Thoracic aorta (tissue), 2 donors: ENCODE data around the gene RPAP2. TPM values are rescaled to one million over a fixed set of nuclear protein-coding genes. Genes with fewer than 3 reads are reported as not detected.
A peak's percentile ranks its signal among the peaks of the same experiment; 100 is the strongest.
"Not testable (repeated sequence)": the region's sequence is repeated elsewhere in the genome, so short reads cannot be mapped to it uniquely, and the experiment has no call there.

Source experiments
- ATAC-seq: fragments of 150-250 bp; one replicate; pipeline ENCODE4 v1.8.0; 2017; ENCODE audit warnings: low read depth; ENCODE audit not compliant: insufficient number of reproducible peaks, low FRiP score
- DNase-seq: peaks from one replicate; pipeline ENCODE4 v3.0.0-alpha.2; 2020; ENCODE audit warnings: low spot score
- H3K27ac ChIP-seq, 2 donors: fragments of 200-600 bp; sonication (generic); 1 replicate in 1 of 2; 2 replicates in 1 of 2; pipeline ENCODE4 v1.5.1; 2016; ENCODE audit warnings: mild to moderate bottlenecking in 2 of 2, moderate library complexity in 2 of 2
- H3K27me3 ChIP-seq: fragments of 200-600 bp; sonication (generic); replicated peaks from 2 replicates; pipeline ENCODE4 v1.6.0; 2016; ENCODE audit warnings: mild to moderate bottlenecking; ENCODE audit not compliant: insufficient read depth
- H3K36me3 ChIP-seq: fragments of 200-600 bp; sonication (generic); one replicate; pipeline ENCODE4 v1.5.1; 2016
- H3K4me1 ChIP-seq, 2 donors: fragments of 200-600 bp; sonication (generic); 1 replicate in 1 of 2; 2 replicates in 1 of 2; pipeline versions ENCODE4 v1.5.1 to v1.6.0; 2016; ENCODE audit warnings: low read depth in 2 of 2, mild to moderate bottlenecking in 1 of 2; ENCODE audit not compliant: control insufficient read depth in 1 of 2
- H3K4me3 ChIP-seq: fragments of 200-600 bp; sonication (generic); 2 replicates; pipeline ENCODE4 v1.5.1; 2016; ENCODE audit warnings: mild to moderate bottlenecking
- H3K9me3 ChIP-seq: fragments of 200-600 bp; sonication (generic); 2 replicates; pipeline ENCODE4 v1.5.1; 2016
- total RNA-seq, 2 donors: library from RNA; depleted of rRNA; stranded (reverse); fragments of >200 nt; gene quantifications; one replicate each; pipeline versions ENCODE4 v1.1.0 to v1.2.3, GENCODE V29; 2016
- TF ChIP-seq, protein P1 (sequence below): fragments of 200-600 bp; sonication (generic); IDR thresholded peaks from one replicate; pipeline ENCODE4 v1.5.1; 2019; ENCODE audit warnings: antibody characterized with exemption

The RPAP2 gene
- total RNA-seq, 2 donors from 2014 or later = 7.0 to 11.2 TPM

GRCh38 chr1:92274939-92275338 lies 23.9 kb upstream of the RPAP2 start:
- ATAC-seq = no peak
- H3K27me3 ChIP-seq = no peaks in the 10 kb centered on the region
- TF ChIP-seq, protein P1, sequence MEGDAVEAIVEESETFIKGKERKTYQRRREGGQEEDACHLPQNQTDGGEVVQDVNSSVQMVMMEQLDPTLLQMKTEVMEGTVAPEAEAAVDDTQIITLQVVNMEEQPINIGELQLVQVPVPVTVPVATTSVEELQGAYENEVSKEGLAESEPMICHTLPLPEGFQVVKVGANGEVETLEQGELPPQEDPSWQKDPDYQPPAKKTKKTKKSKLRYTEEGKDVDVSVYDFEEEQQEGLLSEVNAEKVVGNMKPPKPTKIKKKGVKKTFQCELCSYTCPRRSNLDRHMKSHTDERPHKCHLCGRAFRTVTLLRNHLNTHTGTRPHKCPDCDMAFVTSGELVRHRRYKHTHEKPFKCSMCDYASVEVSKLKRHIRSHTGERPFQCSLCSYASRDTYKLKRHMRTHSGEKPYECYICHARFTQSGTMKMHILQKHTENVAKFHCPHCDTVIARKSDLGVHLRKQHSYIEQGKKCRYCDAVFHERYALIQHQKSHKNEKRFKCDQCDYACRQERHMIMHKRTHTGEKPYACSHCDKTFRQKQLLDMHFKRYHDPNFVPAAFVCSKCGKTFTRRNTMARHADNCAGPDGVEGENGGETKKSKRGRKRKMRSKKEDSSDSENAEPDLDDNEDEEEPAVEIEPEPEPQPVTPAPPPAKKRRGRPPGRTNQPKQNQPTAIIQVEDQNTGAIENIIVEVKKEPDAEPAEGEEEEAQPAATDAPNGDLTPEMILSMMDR = no peak
- H3K4me3 ChIP-seq = no peak overlapping the region
- H3K9me3 ChIP-seq = no peaks in the 10 kb centered on the region
- no peak overlapping the region for H3K27ac ChIP-seq
- DNase-seq = no peak
- H3K36me3 ChIP-seq = no peaks in the 10 kb centered on the region
- no peaks in the 10 kb centered on the region for H3K4me1 ChIP-seq

DNA sequence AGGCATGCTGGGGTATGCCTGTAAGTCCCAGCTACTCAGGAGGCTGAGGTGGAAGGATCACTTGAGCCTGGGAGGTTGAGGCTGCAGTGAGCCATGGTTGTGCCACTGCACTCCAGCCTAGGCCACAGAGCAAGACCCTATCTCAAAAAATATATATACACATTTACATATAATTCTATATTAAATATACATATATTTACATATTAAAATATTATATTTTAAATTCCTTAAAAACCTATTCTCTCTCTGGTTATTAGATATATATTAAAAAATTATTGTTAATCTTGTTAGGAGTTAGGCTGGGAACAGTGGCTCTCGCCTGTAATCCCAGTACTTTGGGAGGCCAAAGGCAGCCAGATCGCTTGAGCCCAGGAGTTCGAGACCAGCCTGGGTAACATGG lies 22.8 kb upstream of the RPAP2 start:
- TF ChIP-seq, protein P1 = no peak
- no peak for DNase-seq
- H3K27me3 ChIP-seq = no peaks in the 10 kb centered on the region
- H3K9me3 ChIP-seq = no peaks in the 10 kb centered on the region
- H3K27ac ChIP-seq = no peak overlapping the region
- no peak overlapping the region for H3K4me3 ChIP-seq
- no peak for ATAC-seq
- no peaks in the 10 kb centered on the region for H3K36me3 ChIP-seq
- H3K4me1 ChIP-seq = no peaks in the 10 kb centered on the region

GRCh38 chr1:92277105-92277723 lies 21.6 kb upstream of the RPAP2 start:
- Histone ChIP-seq H3K27me3 (no peaks in the 10 kb centered on the region), H3K9me3 (no peaks in the 10 kb centered on the region), H3K36me3 (no peaks in the 10 kb centered on the region), H3K27ac (no peak overlapping the region), H3K4me1 (no peaks in the 10 kb centered on the region), H3K4me3 (no peak overlapping the region)
- DNase-seq = no peak
- TF ChIP-seq, protein P1 = no peak
- ATAC-seq = no peak

DNA sequence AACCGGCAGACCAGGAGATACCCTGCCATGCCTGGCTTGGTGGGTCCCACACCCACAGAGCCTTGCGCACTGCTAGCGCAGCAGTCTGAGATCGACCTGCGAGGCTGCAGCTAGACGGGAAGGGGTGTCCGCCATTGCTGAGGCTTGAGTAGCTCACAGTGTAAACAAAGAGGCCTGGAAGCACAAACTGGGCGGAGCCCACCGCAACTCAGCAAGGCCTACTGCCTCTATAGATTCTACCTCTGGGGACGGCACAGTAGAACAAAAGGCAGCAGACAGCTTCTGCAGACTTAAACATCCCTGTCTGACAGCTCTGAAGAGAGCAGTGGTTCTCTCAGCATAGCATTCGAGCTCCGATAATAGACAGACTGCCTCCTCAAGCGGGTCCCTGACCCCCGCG lies 19.1 kb upstream of the RPAP2 start:
- not testable (repeated sequence) for H3K4me3 ChIP-seq

GRCh38 chr1:92281411-92281810 lies 17.4 kb upstream of the RPAP2 start:
- H3K27ac ChIP-seq, H3K36me3 ChIP-seq, H3K27me3 ChIP-seq, H3K9me3 ChIP-seq, DNase-seq, H3K4me1 ChIP-seq, ATAC-seq, H3K4me3 ChIP-seq: not testable (repeated sequence)

More for the DNA sequence above, 19.1 kb upstream of the RPAP2 start:
- ATAC-seq, H3K27ac ChIP-seq, H3K9me3 ChIP-seq, H3K36me3 ChIP-seq, H3K4me1 ChIP-seq, DNase-seq, H3K27me3 ChIP-seq: not testable (repeated sequence)

DNA sequence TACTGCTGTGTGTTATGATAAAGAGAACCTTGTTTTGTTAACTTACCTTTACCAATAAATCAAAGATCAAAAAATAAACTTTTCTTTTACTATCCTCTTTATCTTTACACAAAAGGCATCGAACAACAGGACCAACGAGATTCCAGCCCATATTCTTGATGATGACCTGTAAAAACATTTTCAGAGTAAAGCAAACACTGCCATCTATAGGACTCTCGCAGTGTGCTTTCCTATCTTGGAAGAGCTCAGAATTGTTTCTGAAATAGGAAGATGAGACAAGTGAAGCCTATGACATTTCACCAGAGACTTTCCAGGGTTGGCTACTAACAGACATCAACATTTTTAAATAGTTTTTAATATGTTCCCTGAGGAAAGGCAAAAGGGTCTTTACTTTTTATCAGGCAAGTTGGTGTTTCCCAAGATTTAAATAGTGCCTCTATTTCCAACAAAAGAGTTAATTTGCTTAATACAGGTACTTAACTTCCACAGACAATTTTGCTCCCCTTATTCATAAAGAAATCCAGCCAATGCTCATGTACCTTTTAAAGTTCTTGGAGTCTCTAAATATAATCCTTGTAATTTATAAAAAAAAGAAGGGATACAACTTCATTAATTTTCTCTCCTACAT lies 7.4 kb upstream of the RPAP2 start:
- TF ChIP-seq, protein P1 = peak; percentile 38
- H3K27me3 ChIP-seq = no peaks in the 10 kb centered on the region
- H3K36me3 ChIP-seq = no peaks in the 10 kb centered on the region
- DNase-seq (no peak), ATAC-seq (no peak)
- H3K4me1 ChIP-seq = no peaks in the 10 kb centered on the region
- H3K9me3 ChIP-seq = no peaks in the 10 kb centered on the region
- no peak overlapping the region for H3K4me3 ChIP-seq
- no peak overlapping the region for H3K27ac ChIP-seq
